AG04450 (cell line): ENCODE measurements around the gene PSEN2. TPM values are rescaled to one million over a fixed set of nuclear protein-coding genes. Genes with fewer than 3 reads are reported as not detected.

Experiments used
- CTCF ChIA-PET: fragments of 300-600, 350-600 bp; formaldehyde crosslinking; extraction: SDS; loops from one replicate; lab custom pipeline; 2022; ENCODE audit warnings: antibody characterized with exemption, inconsistent platforms; lab: Charles Lee
- POLR2A ChIA-PET: fragments of 350-600 bp; formaldehyde crosslinking; extraction: SDS; loops from one replicate; lab custom pipeline; 2021; ENCODE audit warnings: antibody characterized with exemption, inconsistent platforms; lab: Yijun Ruan, JAX
- DNase-seq: peaks from one replicate; pipeline ENCODE4 v3.0.0-alpha.2; 2011; ENCODE audit warnings: low read depth, low spot score
- H3K27ac ChIP-seq: one replicate; pipeline ENCODE4 v1.5.1; 2012; ENCODE audit warnings: low read depth, low read length, control low read depth
- H3K27me3 ChIP-seq: one replicate; pipeline ENCODE4 v1.6.0; 2012; ENCODE audit warnings: low read length; ENCODE audit not compliant: control insufficient read depth, insufficient read depth
- H3K4me3 ChIP-seq: 2 replicates; pipeline ENCODE4 v1.5.1; 2011; ENCODE audit warnings: mild to moderate bottlenecking, low read depth, low read length, control low read depth
- H3K9me3 ChIP-seq: 2 replicates; pipeline ENCODE4 v1.5.1; 2012; ENCODE audit warnings: low read length; ENCODE audit not compliant: control insufficient read depth, insufficient read depth
- polyA plus RNA-seq: library from polyadenylated mRNA; depleted of rRNA; stranded (reverse); fragments of >200 nt; gene quantifications from 2 replicates; pipeline ENCODE4 v1.2.3, GENCODE V29; 2011
- TF ChIP-seq, protein P1 (sequence below): IDR thresholded peaks from 2 replicates; pipeline ENCODE4 v1.5.1; 2011; ENCODE audit warnings: low read depth, low read length, control low read depth, inconsistent platforms

The PSEN2 gene
- polyA plus RNA-seq, 1 experiment: 12.1 TPM

DNA sequence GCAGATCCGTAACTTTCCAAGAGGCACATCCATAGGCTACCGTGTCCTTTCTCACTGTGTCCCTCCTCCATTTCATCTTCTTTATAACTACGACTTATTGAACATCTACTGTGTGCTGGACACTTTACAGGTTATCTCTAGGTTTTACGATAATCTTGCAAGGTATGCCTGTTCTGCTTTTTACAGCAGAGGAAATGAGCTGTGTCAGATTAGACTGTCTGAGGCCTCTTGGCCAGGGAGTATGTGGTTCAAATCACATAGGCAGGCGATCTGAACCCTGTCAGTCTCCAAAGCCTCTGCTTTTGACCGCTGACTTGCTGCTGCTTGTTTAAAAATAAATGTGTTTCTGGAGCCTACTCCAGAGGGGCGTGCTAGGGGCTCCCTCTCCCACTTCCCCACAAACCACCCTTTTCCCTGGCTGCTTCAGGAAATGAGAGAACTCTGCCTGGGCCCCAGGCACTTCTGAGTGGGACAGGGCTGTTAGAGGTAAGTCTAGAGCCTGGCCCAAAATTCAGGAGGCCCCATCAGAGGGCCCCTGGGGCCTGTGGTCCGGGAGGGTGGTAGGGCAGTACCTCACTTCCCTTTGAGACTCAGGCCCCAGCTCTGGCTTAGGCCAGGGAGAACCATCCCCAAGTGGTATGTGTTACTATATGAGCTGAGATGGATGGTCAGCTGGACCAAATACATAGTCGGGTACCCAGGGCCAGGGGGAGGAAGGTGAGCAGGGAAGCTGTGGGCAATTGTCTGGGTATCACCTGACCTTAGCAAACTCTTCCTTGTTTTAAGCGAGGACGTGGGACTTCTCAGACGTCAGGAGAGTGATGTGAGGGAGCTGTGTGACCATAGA lies 4.4 kb downstream of the PSEN2 start:
- Histone ChIP-seq H3K27me3 (no peaks in the 10 kb centered on the region), H3K9me3 (no peaks in the 10 kb centered on the region; the same call in 1 of the 2 replicates), H3K4me3 (no peak overlapping the region), H3K27ac (no peak overlapping the region)
- TF ChIP-seq, protein P1, sequence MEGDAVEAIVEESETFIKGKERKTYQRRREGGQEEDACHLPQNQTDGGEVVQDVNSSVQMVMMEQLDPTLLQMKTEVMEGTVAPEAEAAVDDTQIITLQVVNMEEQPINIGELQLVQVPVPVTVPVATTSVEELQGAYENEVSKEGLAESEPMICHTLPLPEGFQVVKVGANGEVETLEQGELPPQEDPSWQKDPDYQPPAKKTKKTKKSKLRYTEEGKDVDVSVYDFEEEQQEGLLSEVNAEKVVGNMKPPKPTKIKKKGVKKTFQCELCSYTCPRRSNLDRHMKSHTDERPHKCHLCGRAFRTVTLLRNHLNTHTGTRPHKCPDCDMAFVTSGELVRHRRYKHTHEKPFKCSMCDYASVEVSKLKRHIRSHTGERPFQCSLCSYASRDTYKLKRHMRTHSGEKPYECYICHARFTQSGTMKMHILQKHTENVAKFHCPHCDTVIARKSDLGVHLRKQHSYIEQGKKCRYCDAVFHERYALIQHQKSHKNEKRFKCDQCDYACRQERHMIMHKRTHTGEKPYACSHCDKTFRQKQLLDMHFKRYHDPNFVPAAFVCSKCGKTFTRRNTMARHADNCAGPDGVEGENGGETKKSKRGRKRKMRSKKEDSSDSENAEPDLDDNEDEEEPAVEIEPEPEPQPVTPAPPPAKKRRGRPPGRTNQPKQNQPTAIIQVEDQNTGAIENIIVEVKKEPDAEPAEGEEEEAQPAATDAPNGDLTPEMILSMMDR: no peak
- POLR2A ChIA-PET: no interaction called here
- DNase-seq: no peak
- CTCF ChIA-PET: no interaction called here

DNA sequence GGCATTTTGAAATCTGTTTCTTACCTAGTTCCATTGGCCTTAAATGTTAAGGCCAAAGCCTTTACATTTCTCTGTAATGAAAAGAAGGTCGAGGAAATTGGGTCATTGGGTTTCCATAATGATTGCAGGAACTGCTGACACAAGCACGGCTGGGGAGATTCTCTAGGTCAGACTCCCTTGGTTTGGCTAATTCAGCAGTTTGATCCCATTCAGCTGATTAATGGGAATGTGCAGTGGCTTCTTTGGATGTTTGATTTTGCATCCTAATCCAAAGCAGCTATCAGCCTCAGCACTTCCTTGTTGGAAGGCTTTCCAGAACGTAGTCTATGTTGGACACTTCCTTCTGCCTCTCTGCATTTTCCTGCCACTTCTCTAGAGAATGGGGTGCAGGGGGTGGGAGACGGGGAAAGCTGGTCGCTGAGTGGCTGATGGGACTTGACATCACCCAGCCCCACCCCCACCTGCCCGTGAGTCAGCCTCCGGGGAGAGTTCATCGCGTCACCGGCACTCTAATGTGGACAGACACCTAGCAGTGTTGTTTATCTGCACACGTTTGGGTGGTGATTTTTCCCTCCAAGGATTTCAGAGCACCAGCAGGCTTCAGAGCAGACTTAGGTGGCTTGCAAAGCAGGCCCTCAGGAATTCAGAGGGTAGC lies 5.4 kb downstream of the PSEN2 start:
- H3K27me3 ChIP-seq: no peaks in the 10 kb centered on the region
- H3K27ac ChIP-seq: no peak overlapping the region
- DNase-seq: no peak
- ChIA-PET CTCF (no interaction called here), POLR2A (no interaction called here)
- no peak overlapping the region for H3K4me3 ChIP-seq
- TF ChIP-seq, protein P1: no peak
- no peaks in the 10 kb centered on the region; the same call in 1 of the 2 replicates for H3K9me3 ChIP-seq

DNA sequence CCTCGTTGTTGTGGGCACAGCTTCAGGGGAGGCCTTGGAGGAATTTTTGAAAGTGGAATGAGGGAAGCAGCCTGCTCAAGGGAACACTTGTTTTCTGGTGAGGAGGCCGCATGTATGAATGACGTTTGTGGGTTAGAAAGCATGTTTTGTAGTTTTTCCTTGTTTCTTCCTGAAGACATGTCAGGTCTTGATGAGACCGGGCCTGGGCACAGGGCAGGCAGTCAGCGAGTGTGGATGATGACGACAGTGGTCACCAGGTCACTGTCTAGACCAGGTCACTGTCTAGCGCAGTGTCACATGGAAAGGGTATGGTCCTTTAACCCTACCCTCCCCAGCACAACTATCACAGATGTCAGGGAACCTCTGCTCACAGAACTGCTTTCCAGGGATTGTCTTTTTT lies 7.3 kb downstream of the PSEN2 start:
- POLR2A ChIA-PET: no interaction called here

GRCh38 chr1:226880372-226881287 lies 10.2 kb downstream of the PSEN2 start:
- H3K27ac ChIP-seq: no peak overlapping the region

More for the DNA sequence above, 7.3 kb downstream of the PSEN2 start:
- no peaks in the 10 kb centered on the region for H3K27me3 ChIP-seq
- no peaks in the 10 kb centered on the region for H3K9me3 ChIP-seq
- H3K4me3 ChIP-seq: no peak overlapping the region
- CTCF ChIA-PET: no interaction called here
- TF ChIP-seq, protein P1: no peak
- no peak for DNase-seq
- no peak overlapping the region for H3K27ac ChIP-seq

More at GRCh38 chr1:226880372-226881287, 10.2 kb downstream of the PSEN2 start:
- ChIA-PET CTCF (interaction anchor here (0.6 kb wide), 1 partner anchor 336 kb away, joined by 3 read pairs; no protein-coding TSS in a partner anchor), POLR2A (no interaction called here)
- H3K9me3 ChIP-seq: peaks cover 3% of the 10 kb centered on the region; the same call in 1 of the 2 replicates
- no peaks in the 10 kb centered on the region for H3K27me3 ChIP-seq
- no peak overlapping the region for H3K4me3 ChIP-seq
- TF ChIP-seq, protein P1: no peak
- DNase-seq: no peak
